Liver (tissue), 9 donors: Measurements from ENCODE around the gene KLHL28. TPM values are rescaled to one million over a fixed set of nuclear protein-coding genes. Genes with fewer than 3 reads are reported as not detected.

ENCODE experiments used
- DNase-seq: peaks from one replicate; pipeline ENCODE4 v3.0.0-alpha.2; 2017; ENCODE audit warnings: low spot score
- H3K27ac ChIP-seq, 2 donors: one replicate each; pipeline ENCODE4 v1.7.0; 2013; ENCODE audit warnings: inconsistent platforms in 2 of 2, low read length in 2 of 2, control low read depth in 1 of 2, low read depth in 1 of 2, mild to moderate bottlenecking in 1 of 2
- H3K27me3 ChIP-seq, 4 donors: one replicate each; pipeline versions ENCODE4 v1.6.1 to v1.7.0; 2013; ENCODE audit warnings: low read length in 3 of 4, inconsistent platforms in 1 of 4, mild to moderate bottlenecking in 1 of 4, moderate library complexity in 1 of 4; ENCODE audit not compliant: control insufficient read depth in 4 of 4, insufficient read depth in 4 of 4
- H3K36me3 ChIP-seq, 4 donors: one replicate each; pipeline versions ENCODE4 v1.6.1 to v1.7.0; 2013; ENCODE audit warnings: low read length in 3 of 4, mild to moderate bottlenecking in 3 of 4, low read depth in 1 of 4, moderate library complexity in 1 of 4; ENCODE audit not compliant: control insufficient read depth in 4 of 4, insufficient read depth in 3 of 4
- H3K4me1 ChIP-seq, 4 donors: one replicate each; pipeline versions ENCODE4 v1.6.1 to v1.7.0; 2013; ENCODE audit warnings: low read length in 3 of 4, mild to moderate bottlenecking in 3 of 4, moderate library complexity in 1 of 4; ENCODE audit not compliant: control insufficient read depth in 4 of 4, insufficient read depth in 4 of 4
- H3K4me3 ChIP-seq, 3 donors: one replicate each; pipeline versions ENCODE4 v1.6.1 to v1.7.0; 2013; ENCODE audit warnings: low read length in 3 of 3, control low read depth in 1 of 3, low read depth in 1 of 3, mild to moderate bottlenecking in 1 of 3
- H3K9ac ChIP-seq, 2 donors: one replicate each; pipeline ENCODE4 v1.7.0; 2013; ENCODE audit warnings: low read length in 2 of 2, mild to moderate bottlenecking in 2 of 2, moderate library complexity in 2 of 2, control low read depth in 1 of 2, low read depth in 1 of 2
- H3K9me3 ChIP-seq, 4 donors: one replicate each; pipeline versions ENCODE4 v1.6.1 to v1.7.0; 2013; ENCODE audit warnings: low read length in 3 of 4; ENCODE audit not compliant: control insufficient read depth in 4 of 4
- CTCF ChIP-seq: fragments of 150-350 bp; IDR thresholded peaks from 2 replicates; pipeline ENCODE4 v1.5.1; 2017; ENCODE audit warnings: improper control_type of control experiment, low read depth, low read length; ENCODE audit not compliant: missing input control
- EGR1 ChIP-seq, 2 donors: IDR thresholded peaks; 2 replicates each; pipeline ENCODE4 v1.6.1; 2016 to 2018; ENCODE audit warnings: antibody characterized with exemption in 2 of 2, low read depth in 2 of 2
- FOXA2 ChIP-seq: IDR thresholded peaks from 2 replicates; pipeline ENCODE4 v1.6.1; 2016; ENCODE audit warnings: antibody characterized with exemption
- GABPA ChIP-seq, 2 donors: IDR thresholded peaks in 1 of 2; conservative IDR thresholded peaks in 1 of 2; 2 replicates each; pipeline ENCODE4 v1.6.1; 2016; ENCODE audit warnings: antibody characterized with exemption in 2 of 2, mild to moderate bottlenecking in 1 of 2, moderate library complexity in 1 of 2
- HNF4G ChIP-seq: IDR thresholded peaks from 2 replicates; pipeline ENCODE4 v1.6.1; 2016; ENCODE audit warnings: antibody characterized with exemption
- JUND ChIP-seq, 2 donors: IDR thresholded peaks; 2 replicates each; pipeline ENCODE4 v1.6.1; 2016; ENCODE audit warnings: antibody characterized with exemption in 2 of 2
- MAX ChIP-seq: IDR thresholded peaks from 2 replicates; pipeline ENCODE4 v1.6.1; 2016; ENCODE audit warnings: antibody characterized with exemption
- RAD21 ChIP-seq, 2 donors: IDR thresholded peaks; 2 replicates each; pipeline ENCODE4 v1.6.1; 2016; ENCODE audit warnings: antibody characterized with exemption in 2 of 2, mild to moderate bottlenecking in 2 of 2
- RXRA ChIP-seq, 2 donors: IDR thresholded peaks; 2 replicates each; pipeline ENCODE4 v1.6.1; 2017 to 2018; ENCODE audit warnings: antibody characterized with exemption in 2 of 2, mild to moderate bottlenecking in 1 of 2
- SP1 ChIP-seq: IDR thresholded peaks from 2 replicates; pipeline ENCODE4 v1.6.1; 2018; ENCODE audit warnings: antibody characterized with exemption, mild to moderate bottlenecking
- TAF1 ChIP-seq: conservative IDR thresholded peaks from 2 replicates; pipeline ENCODE4 v1.6.1; 2016; ENCODE audit warnings: antibody characterized with exemption, mild to moderate bottlenecking
- YY1 ChIP-seq: IDR thresholded peaks from 2 replicates; pipeline ENCODE4 v1.6.1; 2016; ENCODE audit warnings: antibody characterized with exemption, mild to moderate bottlenecking
- ZBTB33 ChIP-seq: IDR thresholded peaks from 2 replicates; pipeline ENCODE4 v1.6.1; 2016; ENCODE audit warnings: antibody characterized with exemption
- WGBS: extraction: QIAGEN DNeasy Blood & Tissue Kit; methylation state at CpG from one replicate; pipeline ENCODE4 v1.1.7; 2013; 5-methylcytosine and 5-hydroxymethylcytosine counted together
- polyA plus RNA-seq, 2 donors: library from polyadenylated mRNA; stranded (reverse) in 1 of 2; unstranded in 1 of 2; fragments of 200-250 nt in 1 of 2; fragments of >200 nt in 1 of 2; fragmentation: Nextera tagmentation in 1 of 2; extraction: Ambion mirVana in 1 of 2; gene quantifications; one replicate each; pipeline versions ENCODE4 v1.2.1 to v1.2.3, GENCODE V29; 2013 to 2015
- total RNA-seq, 2 donors: library from RNA; depleted of rRNA; stranded (reverse); fragments of >200 nt; gene quantifications; one replicate each; pipeline ENCODE4 v1.2.3, GENCODE V29; 2014
- TF ChIP-seq, protein P1 (sequence below): IDR thresholded peaks from 2 replicates; pipeline ENCODE4 v1.6.1; 2016; ENCODE audit warnings: antibody characterized with exemption, mild to moderate bottlenecking
- TF ChIP-seq, protein P2 (sequence below): IDR thresholded peaks from 2 replicates; pipeline ENCODE4 v1.6.1; 2016; ENCODE audit warnings: antibody characterized with exemption
- donor health status: healthy.
- donor health status: healthy.
- donor health status: healthy.
- donor health status: healthy.
- donor health status: healthy.

Gene KLHL28
- total and polyA plus RNA-seq, 4 donors = 2.3 to 7.9 (median 5.7) TPM

- Histone ChIP-seq H3K4me3 (no peak overlapping the region), H3K4me1 (no peaks in the 10 kb centered on the region), H3K36me3 (no peaks in the 10 kb centered on the region), H3K27ac (no peak overlapping the region), H3K27me3 (no peaks in the 10 kb centered on the region), H3K9me3 (peaks cover 0 to 3% (median 0%) of the 10 kb centered on the region in 4 donors), H3K9ac (no peak overlapping the region)
- DNase-seq = no peak
- WGBS = 74% methylated on average over 4 of the region's 4 CpGs
- TF ChIP-seq GABPA (IDR thresholded peaks at IDR 0.05 in 1 of 2, conservative IDR thresholded peaks at IDR 0.05 in 1 of 2) (no peak), FOXA2 (no peak), TAF1 (no peak), JUND (IDR thresholded peaks at IDR 0.05) (no peak), MAX (no peak), EGR1 (IDR thresholded peaks at IDR 0.05; ENCODE audit: low read depth in 2 of 2) (no peak), CTCF (no peak), HNF4G (no peak), SP1 (no peak), ZBTB33 (no peak), YY1 (no peak)
- TF ChIP-seq, protein P1, sequence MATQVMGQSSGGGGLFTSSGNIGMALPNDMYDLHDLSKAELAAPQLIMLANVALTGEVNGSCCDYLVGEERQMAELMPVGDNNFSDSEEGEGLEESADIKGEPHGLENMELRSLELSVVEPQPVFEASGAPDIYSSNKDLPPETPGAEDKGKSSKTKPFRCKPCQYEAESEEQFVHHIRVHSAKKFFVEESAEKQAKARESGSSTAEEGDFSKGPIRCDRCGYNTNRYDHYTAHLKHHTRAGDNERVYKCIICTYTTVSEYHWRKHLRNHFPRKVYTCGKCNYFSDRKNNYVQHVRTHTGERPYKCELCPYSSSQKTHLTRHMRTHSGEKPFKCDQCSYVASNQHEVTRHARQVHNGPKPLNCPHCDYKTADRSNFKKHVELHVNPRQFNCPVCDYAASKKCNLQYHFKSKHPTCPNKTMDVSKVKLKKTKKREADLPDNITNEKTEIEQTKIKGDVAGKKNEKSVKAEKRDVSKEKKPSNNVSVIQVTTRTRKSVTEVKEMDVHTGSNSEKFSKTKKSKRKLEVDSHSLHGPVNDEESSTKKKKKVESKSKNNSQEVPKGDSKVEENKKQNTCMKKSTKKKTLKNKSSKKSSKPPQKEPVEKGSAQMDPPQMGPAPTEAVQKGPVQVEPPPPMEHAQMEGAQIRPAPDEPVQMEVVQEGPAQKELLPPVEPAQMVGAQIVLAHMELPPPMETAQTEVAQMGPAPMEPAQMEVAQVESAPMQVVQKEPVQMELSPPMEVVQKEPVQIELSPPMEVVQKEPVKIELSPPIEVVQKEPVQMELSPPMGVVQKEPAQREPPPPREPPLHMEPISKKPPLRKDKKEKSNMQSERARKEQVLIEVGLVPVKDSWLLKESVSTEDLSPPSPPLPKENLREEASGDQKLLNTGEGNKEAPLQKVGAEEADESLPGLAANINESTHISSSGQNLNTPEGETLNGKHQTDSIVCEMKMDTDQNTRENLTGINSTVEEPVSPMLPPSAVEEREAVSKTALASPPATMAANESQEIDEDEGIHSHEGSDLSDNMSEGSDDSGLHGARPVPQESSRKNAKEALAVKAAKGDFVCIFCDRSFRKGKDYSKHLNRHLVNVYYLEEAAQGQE = no peak
Observed at GRCh38 chr14:44889595-44890471, 71.9 kb downstream of the KLHL28 start.

DNA sequence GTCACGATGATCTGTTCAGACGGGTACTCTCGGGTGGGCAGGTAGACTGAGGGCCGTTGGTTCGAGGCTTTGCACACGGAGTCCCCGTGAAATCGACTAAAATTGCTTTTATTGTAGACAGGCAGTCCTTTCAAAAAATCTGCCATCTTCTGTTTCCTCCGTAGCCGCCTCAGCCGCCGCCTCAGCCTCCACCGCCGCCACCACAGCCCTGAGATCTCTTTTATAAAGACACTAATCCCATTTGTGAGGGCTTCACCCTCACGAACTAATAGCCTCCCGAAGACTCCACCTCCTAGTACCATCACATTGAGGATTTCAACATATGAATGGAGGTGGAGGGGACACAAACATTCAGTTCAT, 74.2 kb downstream of the KLHL28 start:
- H3K27ac ChIP-seq = no peak overlapping the region
- no peak overlapping the region for H3K9ac ChIP-seq
- H3K27me3 ChIP-seq = no peaks in the 10 kb centered on the region
- TF ChIP-seq RXRA (IDR thresholded peaks at IDR 0.05) (no peak), GABPA (IDR thresholded peaks at IDR 0.05 in 1 of 2, conservative IDR thresholded peaks at IDR 0.05 in 1 of 2) (no peak), TAF1 (no peak), EGR1 (IDR thresholded peaks at IDR 0.05; ENCODE audit: low read depth in 2 of 2) (no peak), RAD21 (IDR thresholded peaks at IDR 0.05) (no peak), ZBTB33 (no peak), SP1 (no peak), FOXA2 (no peak)
- TF ChIP-seq, protein P1 = no peak
- TF ChIP-seq, protein P2, sequence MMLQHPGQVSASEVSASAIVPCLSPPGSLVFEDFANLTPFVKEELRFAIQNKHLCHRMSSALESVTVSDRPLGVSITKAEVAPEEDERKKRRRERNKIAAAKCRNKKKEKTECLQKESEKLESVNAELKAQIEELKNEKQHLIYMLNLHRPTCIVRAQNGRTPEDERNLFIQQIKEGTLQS = no peak

More for the DNA sequence above, 74.2 kb downstream of the KLHL28 start:
- no peak for DNase-seq
- H3K4me1 ChIP-seq = no peaks in the 10 kb centered on the region
- H3K36me3 ChIP-seq = no peaks in the 10 kb centered on the region
- H3K9me3 ChIP-seq = peaks cover 0 to 5% (median 0%) of the 10 kb centered on the region in 4 donors
- WGBS = 95% methylated on average over 16 of the region's 16 CpGs
- no peak overlapping the region for H3K4me3 ChIP-seq
